ENCODE measurements around the gene P2RY6.

DNA sequence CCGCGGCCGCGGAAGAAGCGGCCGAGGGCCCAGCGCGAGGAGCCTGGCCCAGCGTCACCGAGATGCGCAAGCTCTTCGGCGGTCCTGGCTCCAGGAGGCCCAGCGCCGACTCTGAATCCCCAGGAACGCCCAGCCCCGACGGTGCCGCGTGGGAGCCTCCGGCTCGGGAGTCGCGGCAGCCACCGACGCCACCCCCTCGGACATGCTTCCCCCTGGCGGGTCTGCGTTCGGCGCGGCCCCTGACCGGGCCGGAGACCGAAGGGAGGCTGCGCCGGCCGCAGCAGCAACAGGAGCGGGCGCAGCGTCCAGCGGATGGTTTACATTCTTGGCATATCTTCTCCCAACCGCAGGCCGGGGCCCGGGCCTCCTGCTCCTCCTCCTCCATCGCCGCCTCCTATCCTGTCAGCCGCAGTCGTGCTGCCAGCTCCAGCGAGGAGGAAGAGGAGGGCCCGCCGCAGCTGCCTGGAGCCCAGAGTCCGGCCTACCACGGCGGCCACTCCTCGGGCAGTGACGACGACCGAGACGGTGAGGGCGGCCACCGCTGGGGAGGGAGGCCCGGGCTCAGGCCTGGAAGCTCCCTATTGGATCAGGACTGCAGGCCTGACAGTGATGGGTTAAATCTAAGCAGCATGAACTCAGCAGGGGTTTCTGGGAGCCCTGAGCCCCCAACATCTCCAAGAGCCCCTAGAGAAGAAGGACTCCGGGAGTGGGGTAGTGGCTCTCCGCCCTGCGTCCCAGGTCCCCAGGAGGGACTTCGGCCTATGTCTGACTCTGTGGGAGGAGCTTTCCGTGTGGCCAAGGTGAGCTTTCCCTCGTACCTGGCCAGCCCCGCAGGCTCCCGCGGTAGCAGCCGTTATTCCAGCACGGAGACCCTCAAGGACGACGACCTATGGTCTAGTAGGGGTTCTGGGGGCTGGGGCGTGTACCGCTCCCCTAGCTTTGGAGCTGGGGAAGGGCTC lies 37.1 kb downstream of the P2RY6 start:
- TF ChIP-seq POLR2A (IDR thresholded peaks at IDR 0.05; ENCODE audit: borderline replicate concordance, extremely low read depth, insufficient read depth, insufficient read length) = no peak
- TF ChIP-seq, protein P1, sequence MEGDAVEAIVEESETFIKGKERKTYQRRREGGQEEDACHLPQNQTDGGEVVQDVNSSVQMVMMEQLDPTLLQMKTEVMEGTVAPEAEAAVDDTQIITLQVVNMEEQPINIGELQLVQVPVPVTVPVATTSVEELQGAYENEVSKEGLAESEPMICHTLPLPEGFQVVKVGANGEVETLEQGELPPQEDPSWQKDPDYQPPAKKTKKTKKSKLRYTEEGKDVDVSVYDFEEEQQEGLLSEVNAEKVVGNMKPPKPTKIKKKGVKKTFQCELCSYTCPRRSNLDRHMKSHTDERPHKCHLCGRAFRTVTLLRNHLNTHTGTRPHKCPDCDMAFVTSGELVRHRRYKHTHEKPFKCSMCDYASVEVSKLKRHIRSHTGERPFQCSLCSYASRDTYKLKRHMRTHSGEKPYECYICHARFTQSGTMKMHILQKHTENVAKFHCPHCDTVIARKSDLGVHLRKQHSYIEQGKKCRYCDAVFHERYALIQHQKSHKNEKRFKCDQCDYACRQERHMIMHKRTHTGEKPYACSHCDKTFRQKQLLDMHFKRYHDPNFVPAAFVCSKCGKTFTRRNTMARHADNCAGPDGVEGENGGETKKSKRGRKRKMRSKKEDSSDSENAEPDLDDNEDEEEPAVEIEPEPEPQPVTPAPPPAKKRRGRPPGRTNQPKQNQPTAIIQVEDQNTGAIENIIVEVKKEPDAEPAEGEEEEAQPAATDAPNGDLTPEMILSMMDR (IDR thresholded peaks at IDR 0.05 in 2 of 3, conservative IDR thresholded peaks at IDR 0.05 in 1 of 3; ENCODE audit: borderline replicate concordance in 1 of 3, insufficient read depth in 1 of 3, low read depth in 2 of 3, low read length in 2 of 3) = no peak
- no peak for TF ChIP-seq CEBPB (IDR thresholded peaks at IDR 0.05; ENCODE audit: low read depth)
- TF ChIP-seq EZH2 (IDR thresholded peaks at IDR 0.05) = no peak
- TF ChIP-seq POLR2AphosphoS5 (IDR thresholded peaks at IDR 0.05; ENCODE audit: low read depth, low read length) = peak; percentile 45
- TF ChIP-seq, protein P2, sequence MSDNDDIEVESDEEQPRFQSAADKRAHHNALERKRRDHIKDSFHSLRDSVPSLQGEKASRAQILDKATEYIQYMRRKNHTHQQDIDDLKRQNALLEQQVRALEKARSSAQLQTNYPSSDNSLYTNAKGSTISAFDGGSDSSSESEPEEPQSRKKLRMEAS (IDR thresholded peaks at IDR 0.05) = peak; percentile 56; the same call in 1 of the 2 replicates
- no peak for TF ChIP-seq YY1 (IDR thresholded peaks at IDR 0.05; ENCODE audit: extremely low read depth, insufficient replicate concordance, low read depth, low read length)
- TF ChIP-seq, protein P3, sequence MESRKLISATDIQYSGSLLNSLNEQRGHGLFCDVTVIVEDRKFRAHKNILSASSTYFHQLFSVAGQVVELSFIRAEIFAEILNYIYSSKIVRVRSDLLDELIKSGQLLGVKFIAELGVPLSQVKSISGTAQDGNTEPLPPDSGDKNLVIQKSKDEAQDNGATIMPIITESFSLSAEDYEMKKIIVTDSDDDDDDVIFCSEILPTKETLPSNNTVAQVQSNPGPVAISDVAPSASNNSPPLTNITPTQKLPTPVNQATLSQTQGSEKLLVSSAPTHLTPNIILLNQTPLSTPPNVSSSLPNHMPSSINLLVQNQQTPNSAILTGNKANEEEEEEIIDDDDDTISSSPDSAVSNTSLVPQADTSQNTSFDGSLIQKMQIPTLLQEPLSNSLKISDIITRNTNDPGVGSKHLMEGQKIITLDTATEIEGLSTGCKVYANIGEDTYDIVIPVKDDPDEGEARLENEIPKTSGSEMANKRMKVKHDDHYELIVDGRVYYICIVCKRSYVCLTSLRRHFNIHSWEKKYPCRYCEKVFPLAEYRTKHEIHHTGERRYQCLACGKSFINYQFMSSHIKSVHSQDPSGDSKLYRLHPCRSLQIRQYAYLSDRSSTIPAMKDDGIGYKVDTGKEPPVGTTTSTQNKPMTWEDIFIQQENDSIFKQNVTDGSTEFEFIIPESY (IDR thresholded peaks at IDR 0.05; ENCODE audit: extremely low read depth, insufficient replicate concordance, low read length) = no peak
- peak; percentile 42; the same call in 1 of the 2 replicates for TF ChIP-seq EGR1 (IDR thresholded peaks at IDR 0.05; ENCODE audit: low read depth)
- TF ChIP-seq ZNF274 (IDR thresholded peaks at IDR 0.05; ENCODE audit: low read depth, low read length) = no peak

Data from HCT116 (cell line).